GM19099 (cell line): ENCODE measurements around the gene SLC28A1.

ENCODE experiments used
- POLR2A ChIP-seq: IDR thresholded peaks from 3 replicates; pipeline ENCODE4 v1.6.1; 2011; ENCODE audit warnings: low read depth; ENCODE audit not compliant: insufficient read length; ENCODE audit errors: extremely low read depth

Gene SLC28A1

GRCh38 chr15:84992157-84992944, 107.9 kb downstream of the SLC28A1 start:
- no peak for TF ChIP-seq POLR2A
